GM19324 (cell line): ENCODE measurements around the gene SERP2.

Experiments used
- ATAC-seq: cut with Tn5 transposase; IDR thresholded peaks from one replicate; pipeline ENCODE4 v1.9.1; 2021; ENCODE audit warnings: mild to moderate bottlenecking, moderate library complexity; ENCODE audit not compliant: unreplicated experiment, low FRiP score

The SERP2 gene

GRCh38 chr13:44354884-44355283 is 18.7 kb upstream of the SERP2 start:
- ATAC-seq = no peak

- no peak for ATAC-seq
Measured at GRCh38 chr13:44355621-44356020, 18.0 kb upstream of the SERP2 start.

GRCh38 chr13:44359983-44360375 is 13.6 kb upstream of the SERP2 start:
- ATAC-seq = no peak

GRCh38 chr13:44362394-44363040 is 11.1 kb upstream of the SERP2 start:
- ATAC-seq = no peak

- no peak for ATAC-seq
Measured at GRCh38 chr13:44363631-44364344, 9.8 kb upstream of the SERP2 start.

- no peak for ATAC-seq
Measured at GRCh38 chr13:44364345-44365000, 9.2 kb upstream of the SERP2 start.

GRCh38 chr13:44365008-44365407 is 8.6 kb upstream of the SERP2 start:
- ATAC-seq = no peak

- ATAC-seq = no peak
Measured at GRCh38 chr13:44365899-44366298, 7.7 kb upstream of the SERP2 start.

GRCh38 chr13:44368062-44368591 is 5.5 kb upstream of the SERP2 start:
- no peak for ATAC-seq

GRCh38 chr13:44368599-44369368 is 4.8 kb upstream of the SERP2 start:
- no peak for ATAC-seq

- no peak for ATAC-seq
Measured at GRCh38 chr13:44371421-44371820, 2.2 kb upstream of the SERP2 start.

- no peak for ATAC-seq
Measured at GRCh38 chr13:44373247-44373600, 400 bp upstream of the SERP2 start.

GRCh38 chr13:44374348-44374712 is 706 bp downstream of the SERP2 start:
- no peak for ATAC-seq

GRCh38 chr13:44378277-44378676 is 4.7 kb downstream of the SERP2 start:
- ATAC-seq = no peak

GRCh38 chr13:44379885-44380284 is 6.3 kb downstream of the SERP2 start:
- no peak for ATAC-seq

- no peak for ATAC-seq
Measured at GRCh38 chr13:44380404-44381165, 7.0 kb downstream of the SERP2 start.

- no peak for ATAC-seq
Measured at GRCh38 chr13:44382635-44383145, 9.1 kb downstream of the SERP2 start.

- no peak for ATAC-seq
Measured at GRCh38 chr13:44383945-44384344, 10.3 kb downstream of the SERP2 start.

GRCh38 chr13:44384778-44385177 is 11.2 kb downstream of the SERP2 start:
- ATAC-seq = no peak

GRCh38 chr13:44385401-44385800 is 11.8 kb downstream of the SERP2 start:
- ATAC-seq = no peak
